Measurements from ENCODE around the gene UEVLD.

DNA sequence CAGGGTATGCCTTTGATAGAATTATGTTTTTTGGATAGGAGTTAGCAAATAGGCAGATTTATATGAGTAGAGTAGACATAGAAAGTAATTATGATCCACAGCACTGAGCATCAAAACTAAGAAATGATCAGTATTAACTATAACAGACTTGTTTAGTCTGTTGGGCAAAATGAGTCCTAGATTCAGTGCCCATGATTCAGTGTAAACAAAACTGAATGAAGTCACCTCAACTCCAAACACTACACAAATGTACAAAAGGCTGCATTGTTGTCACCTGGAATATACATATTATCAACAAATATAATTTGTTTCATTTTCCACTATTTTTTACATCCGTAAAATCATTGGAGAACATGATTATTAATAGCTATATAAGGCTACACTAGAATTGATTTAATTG, 6.7 kb downstream of the UEVLD start:
- TF ChIP-seq, protein P1, sequence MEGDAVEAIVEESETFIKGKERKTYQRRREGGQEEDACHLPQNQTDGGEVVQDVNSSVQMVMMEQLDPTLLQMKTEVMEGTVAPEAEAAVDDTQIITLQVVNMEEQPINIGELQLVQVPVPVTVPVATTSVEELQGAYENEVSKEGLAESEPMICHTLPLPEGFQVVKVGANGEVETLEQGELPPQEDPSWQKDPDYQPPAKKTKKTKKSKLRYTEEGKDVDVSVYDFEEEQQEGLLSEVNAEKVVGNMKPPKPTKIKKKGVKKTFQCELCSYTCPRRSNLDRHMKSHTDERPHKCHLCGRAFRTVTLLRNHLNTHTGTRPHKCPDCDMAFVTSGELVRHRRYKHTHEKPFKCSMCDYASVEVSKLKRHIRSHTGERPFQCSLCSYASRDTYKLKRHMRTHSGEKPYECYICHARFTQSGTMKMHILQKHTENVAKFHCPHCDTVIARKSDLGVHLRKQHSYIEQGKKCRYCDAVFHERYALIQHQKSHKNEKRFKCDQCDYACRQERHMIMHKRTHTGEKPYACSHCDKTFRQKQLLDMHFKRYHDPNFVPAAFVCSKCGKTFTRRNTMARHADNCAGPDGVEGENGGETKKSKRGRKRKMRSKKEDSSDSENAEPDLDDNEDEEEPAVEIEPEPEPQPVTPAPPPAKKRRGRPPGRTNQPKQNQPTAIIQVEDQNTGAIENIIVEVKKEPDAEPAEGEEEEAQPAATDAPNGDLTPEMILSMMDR (IDR thresholded peaks at IDR 0.05) = no peak
- TF ChIP-seq POLR2A (IDR thresholded peaks at IDR 0.05) = no peak
